Body of pancreas (tissue), 4 donors: ENCODE measurements around the gene ANKH.

Experiments used
- CTCF ChIP-seq, 7 experiments: fragments of 450-650 bp in 4 of 7; fragments of 200-600 bp in 3 of 7; sonication (generic) in 3 of 7; IDR thresholded peaks; one replicate each; pipeline ENCODE4 v1.5.1; 2016 to 2019; ENCODE audit warnings: antibody characterized with exemption in 7 of 7
- POLR2A ChIP-seq, 3 donors: fragments of 450-650 bp; IDR thresholded peaks; one replicate each; pipeline ENCODE4 v1.6.1; 2016; ENCODE audit warnings: antibody characterized with exemption in 3 of 3, mild to moderate bottlenecking in 2 of 3

DNA sequence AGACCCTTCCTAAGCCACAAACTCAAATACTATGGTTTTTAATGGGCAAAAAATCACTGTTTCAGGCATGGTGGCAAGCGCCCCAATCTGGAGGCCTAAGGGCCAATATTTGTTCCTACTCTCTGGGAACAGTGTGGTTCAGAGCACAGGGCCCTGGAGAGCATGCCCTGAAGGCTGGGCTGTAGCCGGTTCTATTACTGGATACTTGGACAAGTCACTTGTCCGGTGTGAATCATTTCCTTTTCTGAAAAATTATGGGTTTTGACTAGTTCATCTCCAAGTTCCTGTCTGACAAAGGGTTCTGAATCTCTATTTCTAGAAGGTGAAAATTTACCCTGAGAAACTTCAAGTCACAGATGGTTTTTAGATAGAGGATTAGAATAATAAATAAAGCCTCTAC, 132.0 kb downstream of the ANKH start:
- TF ChIP-seq CTCF (IDR thresholded peaks at IDR 0.05) (no peak), POLR2A (IDR thresholded peaks at IDR 0.05) (no peak)
